HEK293 (cell line): ENCODE results near the gene SLC27A3.

Source experiments
- CTCF ChIA-PET: fragments of 350-600 bp; formaldehyde crosslinking; extraction: SDS; loops from one replicate; lab custom pipeline; 2021; ENCODE audit warnings: antibody characterized with exemption; lab: Yijun Ruan, JAX
- POLR2A ChIA-PET: fragments of 300-600 bp; formaldehyde crosslinking; extraction: SDS; loops from one replicate; lab custom pipeline; 2020; ENCODE audit warnings: antibody characterized with exemption, inconsistent platforms; lab: Yijun Ruan, JAX
- H3K27ac ChIP-seq: fragments of 200-500 bp; sonication (Bioruptor generic); 2 replicates; pipeline ENCODE4 v1.5.1; 2014; ENCODE audit warnings: low read depth, low read length, control low read depth, inconsistent platforms; ENCODE audit errors: extremely low read depth
- H3K36me3 ChIP-seq, 2 experiments: fragments of 200-500 bp in 1 of 2; sonication (Bioruptor generic) in 1 of 2; 1 replicate in 1 of 2; 2 replicates in 1 of 2; pipeline ENCODE4 v1.5.1; 2014 to 2017; ENCODE audit warnings: inconsistent platforms in 2 of 2, low read length in 2 of 2; ENCODE audit not compliant: control insufficient read depth in 2 of 2, insufficient read depth in 1 of 2
- H3K4me1 ChIP-seq: fragments of 200-500 bp; sonication (Bioruptor generic); 2 replicates; pipeline ENCODE4 v1.5.1; 2014; ENCODE audit warnings: mild to moderate bottlenecking, low read length, inconsistent platforms; ENCODE audit not compliant: control insufficient read depth, insufficient read depth
- H3K4me3 ChIP-seq: 2 replicates; pipeline ENCODE4 v1.5.1; 2011; ENCODE audit warnings: low read depth, mild to moderate bottlenecking, control low read depth, low read length, moderate library complexity
- H3K9me3 ChIP-seq: fragments of 200-500 bp; sonication (Bioruptor generic); 2 replicates; pipeline ENCODE4 v1.5.1; 2014; ENCODE audit warnings: low read depth, low read length, inconsistent platforms; ENCODE audit not compliant: control insufficient read depth, insufficient read depth
- CTCF ChIP-seq: fragments of 450-650 bp; formaldehyde crosslinking; IDR thresholded peaks from 2 replicates; pipeline ENCODE4 v1.5.1; 2016; ENCODE audit warnings: missing biosample characterization, missing genetic modification characterization
- EGR2 ChIP-seq: fragments of 450-650 bp; formaldehyde crosslinking; IDR thresholded peaks from 2 replicates; pipeline ENCODE4 v1.5.1; 2016; ENCODE audit warnings: low read depth, missing biosample characterization, missing genetic modification characterization
- FEZF1 ChIP-seq: fragments of 450-650 bp; formaldehyde crosslinking; IDR thresholded peaks from 2 replicates; pipeline ENCODE4 v1.5.1; 2016; ENCODE audit warnings: missing biosample characterization, missing genetic modification characterization
- KLF10 ChIP-seq: fragments of 450-650 bp; IDR thresholded peaks from 2 replicates; pipeline ENCODE4 v1.5.1; 2018; ENCODE audit warnings: missing biosample characterization, mild to moderate bottlenecking, missing genetic modification characterization
- MZF1 ChIP-seq: fragments of 450-650 bp; formaldehyde crosslinking; IDR thresholded peaks from 2 replicates; pipeline ENCODE4 v1.5.1; 2017; ENCODE audit warnings: missing biosample characterization, missing genetic modification characterization, borderline replicate concordance
- PRDM10 ChIP-seq: fragments of 450-650 bp; formaldehyde crosslinking; IDR thresholded peaks from 2 replicates; pipeline ENCODE4 v1.5.1; 2016; ENCODE audit warnings: missing biosample characterization, missing genetic modification characterization
- WT1 ChIP-seq: fragments of 450-650 bp; formaldehyde crosslinking; IDR thresholded peaks from 2 replicates; pipeline ENCODE4 v1.5.1; 2016; ENCODE audit warnings: missing biosample characterization, missing genetic modification characterization
- YY2 ChIP-seq: fragments of 450-650 bp; formaldehyde crosslinking; IDR thresholded peaks from 2 replicates; pipeline ENCODE4 v1.5.1; 2016; ENCODE audit warnings: missing biosample characterization, missing genetic modification characterization
- ZBTB21 ChIP-seq: fragments of 450-650 bp; formaldehyde crosslinking; IDR thresholded peaks from 2 replicates; pipeline ENCODE4 v1.5.1; 2017; ENCODE audit warnings: missing biosample characterization, missing genetic modification characterization
- ZBTB7A ChIP-seq: fragments of 450-650 bp; formaldehyde crosslinking; IDR thresholded peaks from 2 replicates; pipeline ENCODE4 v1.5.1; 2016; ENCODE audit warnings: low read depth, missing biosample characterization, missing genetic modification characterization
- ZFP37 ChIP-seq: fragments of 450-650 bp; formaldehyde crosslinking; IDR thresholded peaks from 2 replicates; pipeline ENCODE4 v1.5.1; 2016; ENCODE audit warnings: missing biosample characterization, missing genetic modification characterization
- ZFP69B ChIP-seq: fragments of 450-650 bp; formaldehyde crosslinking; IDR thresholded peaks from 2 replicates; pipeline ENCODE4 v1.5.1; 2016; ENCODE audit warnings: missing biosample characterization, missing genetic modification characterization
- ZNF2 ChIP-seq: fragments of 450-650 bp; formaldehyde crosslinking; IDR thresholded peaks from 2 replicates; pipeline ENCODE4 v1.5.1; 2016; ENCODE audit warnings: missing biosample characterization, missing genetic modification characterization
- ZNF24 ChIP-seq: fragments of 450-650 bp; formaldehyde crosslinking; IDR thresholded peaks from 2 replicates; pipeline ENCODE4 v1.5.1; 2016; ENCODE audit warnings: missing biosample characterization, missing genetic modification characterization
- ZNF266 ChIP-seq: fragments of 450-650 bp; formaldehyde crosslinking; IDR thresholded peaks from 2 replicates; pipeline ENCODE4 v1.5.1; 2016; ENCODE audit warnings: missing biosample characterization, missing genetic modification characterization, low read depth
- ZNF292 ChIP-seq: fragments of 450-650 bp; formaldehyde crosslinking; IDR thresholded peaks from 2 replicates; pipeline ENCODE4 v1.5.1; 2016; ENCODE audit warnings: low read depth, missing biosample characterization, missing genetic modification characterization, borderline replicate concordance
- ZNF311 ChIP-seq: fragments of 450-650 bp; formaldehyde crosslinking; IDR thresholded peaks from 2 replicates; pipeline ENCODE4 v1.5.1; 2017; ENCODE audit warnings: missing biosample characterization, missing genetic modification characterization, borderline replicate concordance
- ZNF501 ChIP-seq: fragments of 450-650 bp; formaldehyde crosslinking; IDR thresholded peaks from 2 replicates; pipeline ENCODE4 v1.5.1; 2016; ENCODE audit warnings: missing biosample characterization, missing genetic modification characterization
- ZNF518A ChIP-seq: fragments of 450-650 bp; formaldehyde crosslinking; conservative IDR thresholded peaks from 2 replicates; pipeline ENCODE4 v1.5.1; 2016; ENCODE audit warnings: low read depth, missing biosample characterization, missing genetic modification characterization
- ZNF629 ChIP-seq: fragments of 450-650 bp; formaldehyde crosslinking; IDR thresholded peaks from 2 replicates; pipeline ENCODE4 v1.5.1; 2017; ENCODE audit warnings: missing biosample characterization, missing genetic modification characterization
- ZNF692 ChIP-seq: fragments of 450-650 bp; formaldehyde crosslinking; IDR thresholded peaks from 2 replicates; pipeline ENCODE4 v1.5.1; 2016; ENCODE audit warnings: missing biosample characterization, missing genetic modification characterization
- ZNF792 ChIP-seq: fragments of 450-650 bp; formaldehyde crosslinking; IDR thresholded peaks from 2 replicates; pipeline ENCODE4 v1.5.1; 2016; ENCODE audit warnings: missing biosample characterization, missing genetic modification characterization
- ZSCAN23 ChIP-seq: fragments of 450-650 bp; formaldehyde crosslinking; IDR thresholded peaks from 2 replicates; pipeline ENCODE4 v1.5.1; 2016; ENCODE audit warnings: missing biosample characterization, missing genetic modification characterization
- ZXDB ChIP-seq: fragments of 450-650 bp; formaldehyde crosslinking; IDR thresholded peaks from 2 replicates; pipeline ENCODE4 v1.5.1; 2016; ENCODE audit warnings: missing biosample characterization, missing genetic modification characterization

The SLC27A3 gene

GRCh38 chr1:153783233-153784190, 8.3 kb downstream of the SLC27A3 start:
- Histone ChIP-seq H3K36me3 (peaks cover 0 to 6% of the 10 kb centered on the region in 2 experiments; a peak in 1 of 3 replicates), H3K9me3 (no peaks in the 10 kb centered on the region), H3K4me3 (peak overlapping the region; percentile 68), H3K27ac (peak overlapping the region; percentile 67), H3K4me1 (no peaks in the 10 kb centered on the region)
- CTCF ChIA-PET: interaction anchor here (0.6 to 0.9 kb wide), 2 partner anchors 25 to 431 kb away, joined by 3 to 5 read pairs; no protein-coding TSS in a partner anchor
- POLR2A ChIA-PET: interaction anchor here (0.7 to 1.6 kb wide), 11 partner anchors 8 to 207 kb away, joined by 3 to 10 read pairs (median 4); partner anchors contain the start of genes INTS3, RPS27, SLC27A3 and SLC39A1
- peak; percentile 41; the same call in 1 of the 2 replicates for TF ChIP-seq ZFP37 (tag by site-specific recombination)
- TF ChIP-seq PRDM10 (tag by site-specific recombination): peak; percentile 92
- TF ChIP-seq KLF10 (tag by site-specific recombination): 0 out of 2 replicates have a peak, but pooled peaks have one; percentile 45
- TF ChIP-seq EGR2 (tag by site-specific recombination): peak; percentile 72
- peak; percentile 79; the same call in 1 of the 2 replicates for TF ChIP-seq ZNF2 (tag by site-specific recombination)
- TF ChIP-seq ZNF266 (tag by site-specific recombination): no peak
- TF ChIP-seq ZNF292 (tag by site-specific recombination): no peak
- peak; percentile 78; the same call in 1 of the 2 replicates for TF ChIP-seq ZNF792 (tag by site-specific recombination)
- 0 out of 2 replicates have a peak, but pooled peaks have one; percentile 25 for TF ChIP-seq ZNF518A (tag by site-specific recombination)
- 0 out of 2 replicates have a peak, but pooled peaks have one; percentile 47 for TF ChIP-seq ZBTB7A
- no peak for TF ChIP-seq YY2 (tag by site-specific recombination)
- 0 out of 2 replicates have a peak, but pooled peaks have one; percentile 54 for TF ChIP-seq ZBTB21
- peak; percentile 39 for TF ChIP-seq FEZF1 (tag by site-specific recombination)
- peak; percentile 77; the same call in 1 of the 2 replicates for TF ChIP-seq ZNF629
- no peak for TF ChIP-seq ZNF311 (tag by site-specific recombination)
- TF ChIP-seq MZF1 (tag by site-specific recombination): 0 out of 2 replicates have a peak, but pooled peaks have one; percentile 61
- peak; percentile 99 for TF ChIP-seq ZXDB (tag by site-specific recombination)
- TF ChIP-seq ZSCAN23 (tag by site-specific recombination): no peak
- peak; percentile 79 for TF ChIP-seq WT1 (tag by site-specific recombination)
- peak; percentile 79 for TF ChIP-seq ZFP69B (tag by site-specific recombination)
- TF ChIP-seq ZNF24 (tag by site-specific recombination): peak; percentile 54; the same call in 1 of the 2 replicates
- TF ChIP-seq ZNF692 (tag by site-specific recombination): peak; percentile 87
- TF ChIP-seq CTCF (tag by site-specific recombination): peak; percentile 61
- TF ChIP-seq ZNF501 (tag by site-specific recombination): peak; percentile 77
